AG09309 (cell line): Measurements from ENCODE around the gene ZFYVE26.

Experiments
- DNase-seq: peaks from one replicate; pipeline ENCODE4 v3.0.0-alpha.2; 2010; ENCODE audit warnings: low read depth
- H3K4me3 ChIP-seq: 2 replicates; pipeline ENCODE4 v1.5.1; 2011; ENCODE audit warnings: mild to moderate bottlenecking, low read depth, low read length, moderate library complexity; ENCODE audit not compliant: control insufficient read depth
- CTCF ChIP-seq: IDR thresholded peaks from 2 replicates; pipeline ENCODE4 v1.5.1; 2011; ENCODE audit warnings: mild to moderate bottlenecking, low read depth, low read length, inconsistent platforms; ENCODE audit not compliant: insufficient read depth, control insufficient read depth; ENCODE audit errors: missing control alignments

The ZFYVE26 gene

GRCh38 chr14:67852926-67853604 is 36.7 kb upstream of the ZFYVE26 start:
- DNase-seq, result no peak
- H3K4me3 ChIP-seq, result no peak overlapping the region
- TF ChIP-seq CTCF, result no peak

GRCh38 chr14:67851785-67852410 is 35.5 kb upstream of the ZFYVE26 start:
- DNase-seq, result no peak
- no peak overlapping the region for H3K4me3 ChIP-seq
- no peak for TF ChIP-seq CTCF

- no peak for DNase-seq
- no peak overlapping the region for H3K4me3 ChIP-seq
- no peak for TF ChIP-seq CTCF
Measured at GRCh38 chr14:67850066-67850830, 33.9 kb upstream of the ZFYVE26 start.

- no peak for TF ChIP-seq CTCF
- DNase-seq, result no peak
- H3K4me3 ChIP-seq, result no peak overlapping the region
Measured at GRCh38 chr14:67846029-67846610, 29.7 kb upstream of the ZFYVE26 start.

DNA sequence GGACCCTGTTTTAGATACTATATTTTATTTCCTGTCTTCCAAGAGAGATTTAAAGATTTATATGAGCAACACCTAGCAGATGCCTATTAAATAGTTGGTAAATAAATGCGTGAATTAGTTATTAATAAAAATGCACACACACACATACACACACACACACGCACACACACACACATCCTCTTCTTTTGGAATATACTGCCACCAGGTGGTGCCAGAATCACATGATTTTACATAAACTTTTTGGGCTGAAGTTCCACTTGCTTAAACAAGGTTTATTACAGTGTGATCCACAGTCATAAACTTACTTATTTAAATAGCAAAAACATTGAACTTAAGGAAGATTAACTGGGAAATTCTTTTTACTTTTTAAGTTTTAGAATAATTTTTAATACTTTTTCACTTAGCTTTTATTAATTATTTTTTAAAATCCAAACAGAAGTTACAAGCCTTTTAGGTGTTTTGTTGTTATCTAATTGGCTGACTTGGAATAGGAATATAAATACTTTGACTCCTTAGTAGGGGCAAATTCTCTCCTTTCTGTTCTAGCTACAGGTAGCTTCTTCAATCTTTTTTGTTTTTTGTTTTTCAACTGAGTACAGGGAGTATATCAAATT is 20.7 kb upstream of the ZFYVE26 start:
- peak; percentile 64 for TF ChIP-seq CTCF
- peak; percentile 61 for DNase-seq

GRCh38 chr14:67835596-67835995 is 19.2 kb upstream of the ZFYVE26 start:
- TF ChIP-seq CTCF, result no peak

More for the DNA sequence above, 20.7 kb upstream of the ZFYVE26 start:
- no peak overlapping the region for H3K4me3 ChIP-seq

More at GRCh38 chr14:67835596-67835995, 19.2 kb upstream of the ZFYVE26 start:
- no peak for DNase-seq
- H3K4me3 ChIP-seq, result no peak overlapping the region
